HEK293T (cell line): Measurements from ENCODE around the gene PTS.

Source experiments
- CTCF ChIA-PET: fragments of 350-600 bp; formaldehyde crosslinking; extraction: SDS; loops from one replicate; lab custom pipeline; 2021; ENCODE audit warnings: antibody characterized with exemption, inconsistent platforms; lab: Yijun Ruan, JAX
- POLR2A ChIA-PET: fragments of 350-600 bp; formaldehyde crosslinking; extraction: SDS; loops from one replicate; lab custom pipeline; 2020; ENCODE audit warnings: antibody characterized with exemption, inconsistent platforms; lab: Yijun Ruan, JAX
- DNase-seq: peaks from one replicate; pipeline ENCODE4 v3.0.0; 2012; ENCODE audit warnings: mixed read lengths; ENCODE audit errors: extremely low spot score
- ARNT ChIP-seq: fragments of 450-650 bp; IDR thresholded peaks from 2 replicates; pipeline ENCODE4 v1.6.1; 2017; ENCODE audit warnings: mild to moderate bottlenecking
- BHLHE40 ChIP-seq: fragments of 450-650 bp; IDR thresholded peaks from 2 replicates; pipeline ENCODE4 v1.6.1; 2016; ENCODE audit warnings: mild to moderate bottlenecking, moderate library complexity, borderline replicate concordance
- CTBP1 ChIP-seq: fragments of 450-650 bp; IDR thresholded peaks from 2 replicates; pipeline ENCODE4 v1.6.1; 2016; ENCODE audit warnings: borderline replicate concordance
- ELF4 ChIP-seq: fragments of 450-650 bp; IDR thresholded peaks from 2 replicates; pipeline ENCODE4 v1.6.1; 2017; ENCODE audit warnings: antibody characterized with exemption
- FOXA1 ChIP-seq: fragments of 450-650 bp; IDR thresholded peaks from 2 replicates; pipeline ENCODE4 v1.6.1; 2016; ENCODE audit warnings: mild to moderate bottlenecking
- FOXK2 ChIP-seq: fragments of 450-650 bp; IDR thresholded peaks from 2 replicates; pipeline ENCODE4 v1.6.1; 2016; ENCODE audit warnings: mild to moderate bottlenecking
- FOXM1 ChIP-seq: fragments of 450-650 bp; IDR thresholded peaks from 2 replicates; pipeline ENCODE4 v1.6.1; 2017; ENCODE audit warnings: mild to moderate bottlenecking, borderline replicate concordance
- HDGF ChIP-seq: fragments of 450-650 bp; IDR thresholded peaks from 2 replicates; pipeline ENCODE4 v1.6.1; 2017; ENCODE audit warnings: antibody characterized with exemption, borderline replicate concordance
- L3MBTL2 ChIP-seq: fragments of 450-650 bp; conservative IDR thresholded peaks from 2 replicates; pipeline ENCODE4 v1.6.1; 2016; ENCODE audit warnings: mild to moderate bottlenecking
- LEF1 ChIP-seq: fragments of 450-650 bp; IDR thresholded peaks from 2 replicates; pipeline ENCODE4 v1.6.1; 2017; ENCODE audit warnings: mild to moderate bottlenecking, borderline replicate concordance
- NFRKB ChIP-seq: fragments of 450-650 bp; IDR thresholded peaks from 2 replicates; pipeline ENCODE4 v1.6.1; 2016; ENCODE audit warnings: mild to moderate bottlenecking, moderate library complexity
- PKNOX1 ChIP-seq: fragments of 450-650 bp; IDR thresholded peaks from 2 replicates; pipeline ENCODE4 v1.6.1; 2016
- SP1 ChIP-seq: fragments of 450-650 bp; IDR thresholded peaks from 2 replicates; pipeline ENCODE4 v1.6.1; 2017
- SUZ12 ChIP-seq: fragments of 450-650 bp; IDR thresholded peaks from 2 replicates; pipeline ENCODE4 v1.6.1; 2016; ENCODE audit warnings: mild to moderate bottlenecking
- TARDBP ChIP-seq: fragments of 450-650 bp; IDR thresholded peaks from 2 replicates; pipeline ENCODE4 v1.6.1; 2016
- ZNF384 ChIP-seq: fragments of 450-650 bp; IDR thresholded peaks from 2 replicates; pipeline ENCODE4 v1.6.1; 2016

The PTS gene

GRCh38 chr11:112226062-112226830 lies at the start of gene PTS:
Gene PTS (plus strand): TSS chr11:112226428. CDS start chr11:112226444, 16 bp downstream.
- TF ChIP-seq FOXM1 (peak; percentile 88), L3MBTL2 (peak; percentile 40), PKNOX1 (no peak)
- CTCF ChIA-PET: interaction anchor here (0.5 to 0.9 kb wide), 3 partner anchors 52 to 113 kb away, joined by 3 read pairs; no protein-coding TSS in a partner anchor
- DNase-seq: peak; percentile 95
- POLR2A ChIA-PET: interaction anchor here (0.6 to 1.9 kb wide), 3 partner anchors 15 to 53 kb away, joined by 3 to 8 read pairs (median 3); no protein-coding TSS in a partner anchor

GRCh38 chr11:112177589-112177988 lies 48.6 kb upstream of the PTS start:
- ChIA-PET POLR2A (no interaction called here), CTCF (no interaction called here)
- TF ChIP-seq ARNT (no peak), SP1 (no peak), TARDBP (no peak)
- no peak for DNase-seq

- ChIA-PET POLR2A (no interaction called here), CTCF (no interaction called here)
- TF ChIP-seq LEF1: no peak
- no peak for TF ChIP-seq PKNOX1
- TF ChIP-seq CTBP1: no peak
- no peak for TF ChIP-seq ELF4
- TF ChIP-seq L3MBTL2: no peak
- TF ChIP-seq ARNT: no peak
- no peak for TF ChIP-seq HDGF
- no peak for TF ChIP-seq SUZ12
- TF ChIP-seq NFRKB: no peak
- TF ChIP-seq BHLHE40: no peak
- no peak for TF ChIP-seq ZNF384
- no peak for TF ChIP-seq TARDBP
- TF ChIP-seq SP1: no peak
- TF ChIP-seq FOXK2: no peak
- no peak for TF ChIP-seq FOXA1
- TF ChIP-seq FOXM1: no peak
- no peak for DNase-seq
These were observed 47.8 kb upstream of the PTS start for GRCh38 chr11:112178428-112178827.

- CTCF ChIA-PET: no interaction called here
These were observed 47.3 kb upstream of the PTS start for GRCh38 chr11:112178936-112179335.

GRCh38 chr11:112179601-112180000 lies 46.6 kb upstream of the PTS start:
- no peak for TF ChIP-seq SP1
- no peak for TF ChIP-seq PKNOX1
- POLR2A ChIA-PET: no interaction called here
- CTCF ChIA-PET: no interaction called here
- no peak for DNase-seq

More at GRCh38 chr11:112178936-112179335, 47.3 kb upstream of the PTS start:
- TF ChIP-seq HDGF (no peak), FOXK2 (no peak), ZNF384 (no peak), LEF1 (no peak)
- DNase-seq: no peak
- POLR2A ChIA-PET: no interaction called here

GRCh38 chr11:112182867-112183266 lies 43.4 kb upstream of the PTS start:
- ChIA-PET CTCF (no interaction called here), POLR2A (no interaction called here)
- TF ChIP-seq CTBP1 (no peak), ARNT (no peak), ELF4 (no peak), TARDBP (no peak), FOXM1 (no peak), BHLHE40 (no peak), FOXK2 (no peak)
- DNase-seq: no peak

- TF ChIP-seq NFRKB (no peak), TARDBP (no peak), ZNF384 (no peak), PKNOX1 (no peak), ELF4 (no peak), SP1 (no peak), FOXK2 (no peak), L3MBTL2 (no peak)
- DNase-seq: no peak
- CTCF ChIA-PET: interaction anchor here (1.0 kb wide), 1 partner anchor 11 kb away, joined by 3 read pairs; the partner anchor contains the start of gene BCO2
- POLR2A ChIA-PET: no interaction called here
These were observed 40.3 kb upstream of the PTS start for GRCh38 chr11:112185883-112186282.
